CD8-positive, alpha-beta memory T cell (primary cell): ENCODE data around the gene RBP5. TPM values are rescaled to one million over a fixed set of nuclear protein-coding genes. Genes with fewer than 3 reads are reported as not detected.

Experiments used
- CTCF ChIA-PET: fragments of 350-600 bp; sonication (Branson Sonifier 250); formaldehyde crosslinking; loops from one replicate; lab custom pipeline; 2021; ENCODE audit warnings: antibody characterized with exemption; lab: Charles Lee
- POLR2A ChIA-PET: fragments of 350-600 bp; sonication (Branson Sonifier 250); formaldehyde crosslinking; loops from one replicate; lab custom pipeline; 2021; ENCODE audit warnings: antibody characterized with exemption; lab: Charles Lee
- DNase-seq, 5 donors: peaks; one replicate each; pipeline versions ENCODE4 v3.0.0 to v3.0.0-alpha.2; 2020 to 2022; ENCODE audit warnings: mixed read lengths in 1 of 5
- H3K27ac ChIP-seq: one replicate; pipeline ENCODE4 v1.7.0; 2013; ENCODE audit warnings: low read depth, mild to moderate bottlenecking, low read length, moderate library complexity
- H3K27me3 ChIP-seq: 2 replicates; pipeline ENCODE4 v1.7.0; 2013; ENCODE audit warnings: low read length, mild to moderate bottlenecking; ENCODE audit not compliant: insufficient read depth, poor library complexity, severe bottlenecking
- H3K36me3 ChIP-seq: 2 replicates; pipeline ENCODE4 v1.7.0; 2013; ENCODE audit warnings: mild to moderate bottlenecking, low read length, moderate library complexity; ENCODE audit not compliant: insufficient read depth
- H3K4me1 ChIP-seq: 2 replicates; pipeline ENCODE4 v1.7.0; 2013; ENCODE audit warnings: mild to moderate bottlenecking, low read length, moderate library complexity; ENCODE audit not compliant: insufficient read depth
- H3K4me3 ChIP-seq: 2 replicates; pipeline ENCODE4 v1.7.0; 2013; ENCODE audit warnings: mild to moderate bottlenecking, low read length
- H3K9me3 ChIP-seq: 2 replicates; pipeline ENCODE4 v1.7.0; 2013; ENCODE audit warnings: mild to moderate bottlenecking, low read length
- H3K27ac Mint-ChIP-seq, 8 donors: one replicate each; pipeline ENCODE4 v1.8.0; 2020 to 2021; ENCODE audit warnings: mixed read lengths in 8 of 8, mild to moderate bottlenecking in 6 of 8, inconsistent platforms in 3 of 8, moderate library complexity in 3 of 8
- H3K27me3 Mint-ChIP-seq, 2 donors: one replicate each; pipeline ENCODE4 v1.8.0; 2020 to 2021; ENCODE audit warnings: mixed read lengths in 2 of 2, mild to moderate bottlenecking in 1 of 2, moderate library complexity in 1 of 2
- H3K36me3 Mint-ChIP-seq, 3 donors: one replicate each; pipeline ENCODE4 v1.8.0; 2020 to 2021; ENCODE audit warnings: mixed read lengths in 3 of 3, inconsistent platforms in 1 of 3, mild to moderate bottlenecking in 1 of 3
- H3K4me1 Mint-ChIP-seq, 3 donors: one replicate each; pipeline ENCODE4 v1.8.0; 2020 to 2021; ENCODE audit warnings: mixed read lengths in 3 of 3, inconsistent platforms in 1 of 3, mild to moderate bottlenecking in 1 of 3
- H3K4me3 Mint-ChIP-seq, 7 donors: one replicate each; pipeline ENCODE4 v1.8.0; 2020 to 2021; ENCODE audit warnings: mixed read lengths in 7 of 7, mild to moderate bottlenecking in 6 of 7, moderate library complexity in 4 of 7, inconsistent platforms in 2 of 7
- H3K9me3 Mint-ChIP-seq, 5 donors: one replicate each; pipeline ENCODE4 v1.8.0; 2020 to 2022; ENCODE audit warnings: mixed read lengths in 5 of 5, mild to moderate bottlenecking in 3 of 5, moderate library complexity in 2 of 5, inconsistent platforms in 1 of 5
- polyA plus RNA-seq: library from polyadenylated mRNA; unstranded; fragments of 300-500 nt; fragmentation: Illumina TruSeq; gene quantifications from one replicate; pipeline ENCODE4 v1.2.3, GENCODE V29; 2021
- total RNA-seq, 2 experiments: library from RNA; stranded (reverse); gene quantifications; one replicate each; pipeline ENCODE4 v1.2.3, GENCODE V29; 2021

The RBP5 gene, protein sequence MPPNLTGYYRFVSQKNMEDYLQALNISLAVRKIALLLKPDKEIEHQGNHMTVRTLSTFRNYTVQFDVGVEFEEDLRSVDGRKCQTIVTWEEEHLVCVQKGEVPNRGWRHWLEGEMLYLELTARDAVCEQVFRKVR
- under 1 TPM in 1 of 2 experiments, not detected in 1; 0.31 TPM for total RNA-seq
- not detected for polyA plus RNA-seq

DNA sequence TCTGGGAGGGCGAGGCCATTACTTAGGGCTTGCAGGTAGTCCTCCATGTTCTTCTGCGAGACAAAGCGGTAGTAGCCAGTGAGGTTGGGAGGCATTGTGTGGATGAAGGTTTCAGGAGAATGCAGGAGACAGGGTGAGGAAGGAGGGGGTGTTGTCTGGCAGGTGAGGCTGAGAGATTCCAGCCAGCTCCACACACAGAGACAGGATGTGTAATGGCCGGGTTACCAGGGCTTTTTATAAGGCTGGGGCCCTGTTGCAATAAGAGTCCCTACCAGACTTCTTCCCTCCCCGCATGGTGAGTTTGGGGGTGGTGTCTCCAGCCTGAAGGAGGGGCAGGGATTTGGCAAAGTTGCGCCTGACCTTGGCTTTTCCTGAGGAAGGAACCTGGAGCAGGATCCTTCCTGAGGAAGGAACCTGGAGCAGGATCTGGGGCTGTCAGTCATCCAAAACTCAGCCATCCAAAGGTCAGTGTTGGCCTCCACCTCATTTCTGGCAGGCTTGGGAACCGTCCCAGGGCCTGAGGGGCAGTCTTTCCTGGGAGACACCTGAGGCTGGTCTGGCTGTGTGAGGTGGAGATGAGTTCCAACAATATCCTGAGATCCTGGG lies at the start of gene RBP5:
Gene RBP5, minus strand, starts transcription at position 209 of the 606 bp plus-strand sequence. Its CDS starts 114 bp downstream, at position 95.
- H3K4me1 Mint-ChIP-seq, result peaks cover 30 to 44% (median 35%) of the 10 kb centered on the region in 3 donors
- POLR2A ChIA-PET, result no interaction called here

DNA sequence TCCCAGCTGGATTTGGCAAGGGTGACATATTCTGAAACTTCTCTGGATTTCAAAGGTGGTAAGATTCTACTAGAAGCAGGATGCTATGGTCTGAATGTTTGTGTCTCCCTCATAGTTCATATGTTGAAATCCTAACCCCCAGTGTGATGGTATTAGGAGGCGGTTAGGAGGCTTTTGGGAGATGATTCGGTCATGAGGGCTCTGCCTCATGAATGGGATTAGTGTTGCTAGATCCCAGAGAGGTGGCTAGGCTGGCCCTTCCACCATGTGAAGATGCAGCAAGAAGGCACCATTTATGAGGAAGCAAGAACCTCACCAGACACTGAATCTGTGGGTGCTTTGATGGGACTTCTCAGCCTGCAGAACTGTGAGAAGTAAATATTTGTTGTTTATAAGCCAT lies 49.8 kb upstream of the RBP5 start:
- Mint-ChIP-seq H3K27ac (no peak overlapping the region), H3K27me3 (peaks cover 27 to 69% of the 10 kb centered on the region in 2 donors), H3K9me3 (peaks cover 0 to 4% (median 3%) of the 10 kb centered on the region in 5 donors), H3K36me3 (peaks cover 0 to 3% (median 1%) of the 10 kb centered on the region in 3 donors), H3K4me1 (no peaks in the 10 kb centered on the region), H3K4me3 (no peak overlapping the region)
- DNase-seq, result no peak
- ChIA-PET CTCF (no interaction called here), POLR2A (no interaction called here)
- Histone ChIP-seq H3K4me1 (no peaks in the 10 kb centered on the region), H3K9me3 (no peaks in the 10 kb centered on the region), H3K4me3 (no peak overlapping the region), H3K27ac (no peak overlapping the region), H3K36me3 (no peaks in the 10 kb centered on the region), H3K27me3 (peaks cover 10% of the 10 kb centered on the region)

More for the DNA sequence above, at the start of gene RBP5:
- peak within 1 kb of the TSS; percentile 93 to 98 (median 98) for H3K27ac Mint-ChIP-seq
- no peak for DNase-seq
- peak within 1 kb of the TSS; percentile 70 for H3K4me3 ChIP-seq
- CTCF ChIA-PET, result interaction anchor here (1.0 to 1.5 kb wide), 2 partner anchors 15 to 237 kb away, joined by 3 to 5 read pairs; no protein-coding TSS in a partner anchor
- no peaks in the 10 kb centered on the region for H3K36me3 ChIP-seq
- H3K9me3 Mint-ChIP-seq, result no peaks in the 10 kb centered on the region
- peaks cover 17% of the 10 kb centered on the region for H3K4me1 ChIP-seq
- peak within 1 kb of the TSS; percentile 88 to 99 (median 97) for H3K4me3 Mint-ChIP-seq
- peak within 1 kb of the TSS; percentile 85 for H3K27ac ChIP-seq
- peaks cover 0 to 22% (median 0%) of the 10 kb centered on the region in 3 donors for H3K36me3 Mint-ChIP-seq
- no peaks in the 10 kb centered on the region for H3K27me3 ChIP-seq
- H3K9me3 ChIP-seq, result no peaks in the 10 kb centered on the region
- H3K27me3 Mint-ChIP-seq, result no peaks in the 10 kb centered on the region

DNA sequence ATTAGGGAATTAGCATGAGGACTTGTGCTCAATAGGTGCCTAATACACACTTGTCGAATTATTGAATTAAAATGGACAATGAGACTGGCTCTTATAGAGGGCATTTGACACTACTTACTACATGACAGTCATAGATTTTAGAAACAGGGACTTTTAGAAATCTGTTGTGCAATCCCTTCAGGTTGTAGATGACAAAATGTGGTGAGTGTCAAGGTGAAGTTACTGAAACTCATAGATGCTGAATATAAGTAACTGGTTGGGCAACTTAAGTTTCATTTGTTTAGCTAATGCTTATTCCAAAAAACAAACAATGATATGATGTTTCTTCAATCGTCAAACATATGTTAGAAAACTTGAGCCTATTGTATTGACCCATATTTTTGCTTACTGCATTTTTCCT lies 47.9 kb upstream of the RBP5 start:
- H3K9me3 ChIP-seq, result no peaks in the 10 kb centered on the region
- H3K4me1 ChIP-seq, result no peaks in the 10 kb centered on the region
- H3K4me3 Mint-ChIP-seq, result no peak overlapping the region
- H3K4me1 Mint-ChIP-seq, result no peaks in the 10 kb centered on the region
- no peak for DNase-seq
- peaks cover 10% of the 10 kb centered on the region for H3K27me3 ChIP-seq
- ChIA-PET POLR2A (no interaction called here), CTCF (no interaction called here)
- no peak overlapping the region for H3K27ac ChIP-seq
- peaks cover 0 to 8% (median 4%) of the 10 kb centered on the region in 5 donors for H3K9me3 Mint-ChIP-seq
- no peak overlapping the region for H3K27ac Mint-ChIP-seq
- no peaks in the 10 kb centered on the region for H3K36me3 ChIP-seq
- no peak overlapping the region for H3K4me3 ChIP-seq
- peaks cover 23 to 68% of the 10 kb centered on the region in 2 donors for H3K27me3 Mint-ChIP-seq
- H3K36me3 Mint-ChIP-seq, result peaks cover 0 to 3% (median 1%) of the 10 kb centered on the region in 3 donors

DNA sequence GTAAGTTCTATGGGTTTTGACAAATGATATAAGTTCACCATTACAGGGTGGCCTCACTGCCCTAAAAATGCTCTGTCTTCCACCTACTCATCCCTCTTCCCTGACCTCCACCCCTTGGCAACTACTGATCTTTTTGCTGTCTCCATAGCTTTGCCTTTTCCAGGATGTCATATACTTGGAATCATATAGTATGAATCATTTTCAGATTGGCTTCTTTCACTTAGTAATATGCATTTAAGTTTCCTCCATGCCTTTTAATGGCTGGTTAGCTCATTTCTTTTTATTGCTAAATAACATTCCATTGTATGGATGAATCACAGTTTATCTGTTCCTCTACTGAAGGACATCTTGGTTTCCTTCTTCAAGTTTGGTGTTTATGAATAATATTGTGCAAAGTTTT lies 46.8 kb upstream of the RBP5 start:
- Mint-ChIP-seq H3K36me3 (peaks cover 0 to 1% (median 0%) of the 10 kb centered on the region in 3 donors), H3K4me3 (no peak overlapping the region), H3K9me3 (peaks cover 7 to 15% (median 10%) of the 10 kb centered on the region in 5 donors), H3K27me3 (peaks cover 18 to 69% of the 10 kb centered on the region in 2 donors), H3K4me1 (no peaks in the 10 kb centered on the region), H3K27ac (no peak overlapping the region)
- no peak overlapping the region for H3K27ac ChIP-seq
- no peak for DNase-seq
- no peaks in the 10 kb centered on the region for H3K36me3 ChIP-seq
- CTCF ChIA-PET, result no interaction called here
- H3K4me3 ChIP-seq, result no peak overlapping the region
- POLR2A ChIA-PET, result no interaction called here
- H3K9me3 ChIP-seq, result no peaks in the 10 kb centered on the region
- H3K4me1 ChIP-seq, result no peaks in the 10 kb centered on the region
- H3K27me3 ChIP-seq, result peaks cover 10% of the 10 kb centered on the region

- Mint-ChIP-seq H3K4me1 (no peaks in the 10 kb centered on the region), H3K9me3 (peaks cover 11 to 34% (median 25%) of the 10 kb centered on the region in 5 donors), H3K27ac (no peak overlapping the region), H3K36me3 (peaks cover 0 to 17% (median 1%) of the 10 kb centered on the region in 3 donors), H3K4me3 (no peak overlapping the region), H3K27me3 (peaks cover 18 to 62% of the 10 kb centered on the region in 2 donors)
- H3K27ac ChIP-seq, result no peak overlapping the region
- H3K36me3 ChIP-seq, result no peaks in the 10 kb centered on the region
- CTCF ChIA-PET, result interaction anchor here (1.4 kb wide), 1 partner anchor 17 kb away, joined by 3 read pairs; the partner anchor contains the start of gene PEX5
- no peak overlapping the region for H3K4me3 ChIP-seq
- POLR2A ChIA-PET, result no interaction called here
- H3K4me1 ChIP-seq, result no peaks in the 10 kb centered on the region
- no peak for DNase-seq
- no peaks in the 10 kb centered on the region for H3K9me3 ChIP-seq
- H3K27me3 ChIP-seq, result peaks cover 6% of the 10 kb centered on the region
Measured at GRCh38 chr12:7171854-7172253, 43.2 kb upstream of the RBP5 start.

DNA sequence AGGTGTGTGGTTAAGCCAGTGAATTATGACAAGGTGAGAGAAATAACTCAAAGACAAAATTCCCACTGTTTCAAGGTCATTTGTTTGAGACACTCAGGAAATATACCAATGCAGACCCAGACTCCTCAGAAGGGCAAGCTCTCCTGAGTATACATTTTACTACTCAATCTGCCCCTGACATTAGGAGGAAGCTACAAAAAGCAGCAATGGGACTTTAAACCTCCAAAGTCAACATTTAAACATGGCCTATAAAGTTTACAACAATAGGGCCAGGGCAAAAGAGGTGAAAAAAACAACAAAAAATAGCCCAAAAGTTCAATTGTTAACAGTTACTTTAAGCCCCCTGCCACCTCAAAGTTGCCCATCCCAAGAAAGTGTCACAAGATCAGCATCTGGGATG lies 41.3 kb upstream of the RBP5 start:
- Mint-ChIP-seq H3K27me3 (peaks cover 14 to 62% of the 10 kb centered on the region in 2 donors), H3K36me3 (peaks cover 0 to 17% (median 1%) of the 10 kb centered on the region in 3 donors), H3K9me3 (peaks cover 11 to 30% (median 25%) of the 10 kb centered on the region in 5 donors), H3K27ac (peak overlapping the region in 1 of 8 donors; percentile 44), H3K4me3 (no peak overlapping the region), H3K4me1 (no peaks in the 10 kb centered on the region)
- H3K27ac ChIP-seq, result no peak overlapping the region
- H3K36me3 ChIP-seq, result no peaks in the 10 kb centered on the region
- H3K27me3 ChIP-seq, result peaks cover 6% of the 10 kb centered on the region
- CTCF ChIA-PET, result no interaction called here
- POLR2A ChIA-PET, result no interaction called here
- H3K4me3 ChIP-seq, result no peak overlapping the region
- no peaks in the 10 kb centered on the region for H3K9me3 ChIP-seq
- no peak for DNase-seq
- H3K4me1 ChIP-seq, result no peaks in the 10 kb centered on the region

GRCh38 chr12:7162691-7163114 lies 34.0 kb upstream of the RBP5 start:
- Mint-ChIP-seq H3K27me3 (peaks cover 27 to 44% of the 10 kb centered on the region in 2 donors), H3K27ac (no peak overlapping the region), H3K36me3 (peaks cover 3 to 12% (median 7%) of the 10 kb centered on the region in 3 donors), H3K9me3 (peaks cover 0 to 2% (median 1%) of the 10 kb centered on the region in 5 donors), H3K4me1 (peaks cover 8 to 12% (median 8%) of the 10 kb centered on the region in 3 donors), H3K4me3 (peak overlapping the region in 5 of 7 donors; percentile 4 to 54 (median 46))
- Histone ChIP-seq H3K4me3 (no peak overlapping the region), H3K27ac (no peak overlapping the region), H3K4me1 (peaks cover 11% of the 10 kb centered on the region), H3K36me3 (no peaks in the 10 kb centered on the region), H3K27me3 (peaks cover 7% of the 10 kb centered on the region), H3K9me3 (no peaks in the 10 kb centered on the region)
- POLR2A ChIA-PET, result no interaction called here
- peak in 1 of 5 donors; percentile 16 for DNase-seq
- CTCF ChIA-PET, result interaction anchor here (1.4 kb wide), 1 partner anchor 18 kb away, joined by 4 read pairs; no protein-coding TSS in a partner anchor

DNA sequence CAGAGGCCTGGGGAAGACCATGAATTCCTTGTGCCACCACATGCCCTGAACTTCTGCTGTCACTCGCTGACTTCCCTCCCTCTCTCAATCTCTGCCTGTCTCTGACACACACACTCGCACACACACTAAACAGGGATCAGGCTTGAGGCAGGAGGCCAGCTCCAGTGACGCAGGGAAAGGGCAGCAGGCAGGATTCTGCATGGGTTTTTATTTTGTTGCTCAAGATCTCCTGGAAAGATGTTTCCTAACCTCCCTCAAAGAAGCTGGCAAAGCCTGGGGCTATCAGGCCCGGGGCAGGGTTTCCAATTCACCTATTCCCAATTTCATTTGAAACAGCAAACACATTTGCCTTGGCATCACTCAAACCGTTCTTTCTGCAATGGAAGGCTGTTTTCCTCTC lies 33.1 kb upstream of the RBP5 start:
- no peak for DNase-seq
- H3K27ac ChIP-seq, result no peak overlapping the region
- no peak overlapping the region for H3K4me3 ChIP-seq
- Mint-ChIP-seq H3K27me3 (peaks cover 25 to 35% of the 10 kb centered on the region in 2 donors), H3K4me3 (no peak overlapping the region), H3K36me3 (peaks cover 0 to 20% (median 3%) of the 10 kb centered on the region in 3 donors), H3K4me1 (peaks cover 8 to 12% (median 8%) of the 10 kb centered on the region in 3 donors), H3K9me3 (no peaks in the 10 kb centered on the region), H3K27ac (peak overlapping the region in 1 of 8 donors; percentile 1)
- peaks cover 11% of the 10 kb centered on the region for H3K4me1 ChIP-seq
- H3K9me3 ChIP-seq, result no peaks in the 10 kb centered on the region
- CTCF ChIA-PET, result interaction anchor here (1.4 kb wide), 1 partner anchor 17 kb away, joined by 4 read pairs; no protein-coding TSS in a partner anchor
- no peaks in the 10 kb centered on the region for H3K36me3 ChIP-seq
- peaks cover 7% of the 10 kb centered on the region for H3K27me3 ChIP-seq
- POLR2A ChIA-PET, result no interaction called here
